22Rv1 (cell line): ENCODE data around the gene TSPAN18.

Source experiments
- ZFX ChIP-seq: fragments of 450-650 bp; IDR thresholded peaks from 2 replicates; pipeline ENCODE4 v1.6.1; 2017; ENCODE audit warnings: antibody characterized with exemption, borderline replicate concordance
- TF ChIP-seq, protein P1 (sequence below): fragments of 450-650 bp; IDR thresholded peaks from 2 replicates; pipeline ENCODE4 v1.5.1; 2017; ENCODE audit warnings: mild to moderate bottlenecking

DNA sequence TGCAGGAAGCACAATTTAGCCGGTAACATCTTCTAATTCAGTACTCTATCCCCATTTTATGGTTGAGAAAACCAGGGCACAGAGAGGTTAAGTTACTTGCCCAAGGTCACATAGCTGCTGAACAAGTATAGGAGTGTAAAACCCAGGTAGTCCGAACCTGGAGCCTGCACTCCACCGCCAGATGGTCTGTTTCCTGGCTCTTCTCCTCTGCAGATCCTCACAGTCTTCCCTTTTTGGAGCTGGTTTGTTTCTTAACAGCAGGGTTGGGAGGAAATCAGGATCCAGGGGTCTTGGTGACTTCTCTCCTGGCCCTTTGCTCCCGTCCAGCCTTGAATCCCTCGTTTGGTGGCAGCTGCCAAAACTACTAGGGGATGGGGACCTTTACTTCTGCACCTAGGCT, 12.0 kb downstream of the TSPAN18 start:
- TF ChIP-seq, protein P1, sequence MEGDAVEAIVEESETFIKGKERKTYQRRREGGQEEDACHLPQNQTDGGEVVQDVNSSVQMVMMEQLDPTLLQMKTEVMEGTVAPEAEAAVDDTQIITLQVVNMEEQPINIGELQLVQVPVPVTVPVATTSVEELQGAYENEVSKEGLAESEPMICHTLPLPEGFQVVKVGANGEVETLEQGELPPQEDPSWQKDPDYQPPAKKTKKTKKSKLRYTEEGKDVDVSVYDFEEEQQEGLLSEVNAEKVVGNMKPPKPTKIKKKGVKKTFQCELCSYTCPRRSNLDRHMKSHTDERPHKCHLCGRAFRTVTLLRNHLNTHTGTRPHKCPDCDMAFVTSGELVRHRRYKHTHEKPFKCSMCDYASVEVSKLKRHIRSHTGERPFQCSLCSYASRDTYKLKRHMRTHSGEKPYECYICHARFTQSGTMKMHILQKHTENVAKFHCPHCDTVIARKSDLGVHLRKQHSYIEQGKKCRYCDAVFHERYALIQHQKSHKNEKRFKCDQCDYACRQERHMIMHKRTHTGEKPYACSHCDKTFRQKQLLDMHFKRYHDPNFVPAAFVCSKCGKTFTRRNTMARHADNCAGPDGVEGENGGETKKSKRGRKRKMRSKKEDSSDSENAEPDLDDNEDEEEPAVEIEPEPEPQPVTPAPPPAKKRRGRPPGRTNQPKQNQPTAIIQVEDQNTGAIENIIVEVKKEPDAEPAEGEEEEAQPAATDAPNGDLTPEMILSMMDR = no peak
- TF ChIP-seq ZFX = no peak
